Retinal pigment epithelial cell (primary cell): Measurements from ENCODE around the gene IL20RA.
A peak's percentile ranks its signal among the peaks of the same experiment; 100 is the strongest.

ENCODE experiments used
- DNase-seq: peaks from one replicate; pipeline ENCODE4 v3.0.0-alpha.2; 2010; ENCODE audit warnings: low read depth
- H3K4me3 ChIP-seq: 2 replicates; pipeline ENCODE4 v1.5.1; 2011; ENCODE audit warnings: mild to moderate bottlenecking, low read length, control low read depth, moderate library complexity
- CTCF ChIP-seq: conservative IDR thresholded peaks from 2 replicates; pipeline ENCODE4 v1.5.1; 2011; ENCODE audit warnings: low read depth, low read length, control low read depth, inconsistent platforms

Gene IL20RA

GRCh38 chr6:136956590-136957544, 87.9 kb downstream of the IL20RA start:
- peak; percentile 14 for TF ChIP-seq CTCF
- no peak for DNase-seq
- H3K4me3 ChIP-seq, result no peak overlapping the region

- DNase-seq, result no peak
- H3K4me3 ChIP-seq, result no peak overlapping the region
- no peak for TF ChIP-seq CTCF
Observed at GRCh38 chr6:136955123-136955522, 89.6 kb downstream of the IL20RA start.

GRCh38 chr6:136952714-136953260, 92.0 kb downstream of the IL20RA start:
- peak; percentile 28 for DNase-seq
- no peak for TF ChIP-seq CTCF
- H3K4me3 ChIP-seq, result no peak overlapping the region

- TF ChIP-seq CTCF, result no peak
Observed at GRCh38 chr6:136950436-136951126, 94.2 kb downstream of the IL20RA start.

More at GRCh38 chr6:136950436-136951126, 94.2 kb downstream of the IL20RA start:
- no peak overlapping the region for H3K4me3 ChIP-seq
- no peak for DNase-seq
